Panc1 (cell line): ENCODE measurements around the gene CDKN1C. TPM values are rescaled to one million over a fixed set of nuclear protein-coding genes. Genes with fewer than 3 reads are reported as not detected.

Source experiments
- ATAC-seq: fragments of 200-7000 bp; cut with Tn5 transposase; 2 replicates; pipeline ENCODE4 v1.9.1; 2020; ENCODE audit warnings: mild to moderate bottlenecking, moderate library complexity
- BruUV-seq: library from RNA; stranded (reverse); fragments of 400-500 nt; replicated peaks from 2 replicates; lab custom pipeline; 2021; lab: Mats Ljungman, UMichigan
- CTCF ChIA-PET: fragments of 300-600 bp; sonication (Branson Sonifier 250); formaldehyde crosslinking; loops from one replicate; lab custom pipeline; 2022; ENCODE audit warnings: antibody characterized with exemption; lab: Charles Lee
- POLR2A ChIA-PET: fragments of 300-600 bp; sonication (Branson Sonifier 250); formaldehyde crosslinking; loops from one replicate; lab custom pipeline; 2022; ENCODE audit warnings: antibody characterized with exemption; lab: Charles Lee
- DNase-seq: peaks from one replicate; pipeline ENCODE4 v3.0.0-alpha.2; 2010; ENCODE audit warnings: low read depth, low spot score
- H3K27ac ChIP-seq: 2 replicates; pipeline ENCODE4 v1.5.1; 2011; ENCODE audit warnings: mild to moderate bottlenecking, low read length, inconsistent platforms
- H3K27me3 ChIP-seq: fragments of 200-500 bp; sonication (Bioruptor generic); 2 replicates; pipeline ENCODE4 v1.6.0; 2014; ENCODE audit warnings: low read length, inconsistent platforms; ENCODE audit not compliant: control insufficient read depth, insufficient read depth
- H3K36me3 ChIP-seq: fragments of 200-500 bp; sonication (Bioruptor generic); 2 replicates; pipeline ENCODE4 v1.5.1; 2014; ENCODE audit warnings: inconsistent platforms, mild to moderate bottlenecking, low read length, moderate library complexity; ENCODE audit not compliant: control insufficient read depth, insufficient read depth
- H3K4me1 ChIP-seq: 2 replicates; pipeline ENCODE4 v1.5.1; 2011; ENCODE audit warnings: inconsistent platforms, mild to moderate bottlenecking, low read length, moderate library complexity; ENCODE audit not compliant: control insufficient read depth, insufficient read depth
- H3K4me3 ChIP-seq, 2 experiments: 2 replicates each; pipeline ENCODE4 v1.5.1; 2011 to 2012; ENCODE audit warnings: low read depth in 2 of 2, low read length in 2 of 2, mild to moderate bottlenecking in 2 of 2, inconsistent platforms in 1 of 2, moderate library complexity in 1 of 2
- H3K9me3 ChIP-seq: fragments of 200-500 bp; sonication (Bioruptor generic); 2 replicates; pipeline ENCODE4 v1.5.1; 2014; ENCODE audit warnings: low read depth, mild to moderate bottlenecking, inconsistent platforms, low read length, moderate library complexity; ENCODE audit not compliant: control insufficient read depth, insufficient read depth
- POLR2AphosphoS5 ChIP-seq: IDR thresholded peaks from 2 replicates; pipeline ENCODE4 v1.6.1; 2012; ENCODE audit warnings: mild to moderate bottlenecking, low read depth, low read length, moderate library complexity
- SIN3A ChIP-seq: IDR thresholded peaks from 2 replicates; pipeline ENCODE4 v1.6.1; 2012; ENCODE audit warnings: low read depth, mild to moderate bottlenecking, low read length, moderate library complexity, borderline replicate concordance; ENCODE audit not compliant: insufficient read depth
- TCF7L2 ChIP-seq: IDR thresholded peaks from 2 replicates; pipeline ENCODE4 v1.6.1; 2011; ENCODE audit warnings: mild to moderate bottlenecking, low read depth, low read length, inconsistent platforms
- in situ Hi-C: cut with HindIII; loops from 2 replicates; pipeline ENCODE4 v1.10.0; 2016; ENCODE audit warnings: low sequenced_read_pairs, low pct_unique_long_range_greater_than_20kb
- intact Hi-C: fragments of 100-400 bp; cut with micrococcal nuclease; formaldehyde crosslinking; loops from one replicate; pipeline ENCODE4 v1.10.0; 2022; ENCODE audit not compliant: unreplicated experiment
- total RNA-seq: library from RNA; stranded (reverse); gene quantifications from one replicate; pipeline ENCODE4 v1.2.1, GENCODE V29; 2021; ENCODE audit not compliant: unreplicated experiment
- TF ChIP-seq, protein P1 (sequence below), 2 experiments: IDR thresholded peaks; 2 replicates each; pipeline ENCODE4 v1.6.1; 2011 to 2012; ENCODE audit warnings: low read depth in 2 of 2, control low read depth in 1 of 2, low read length in 1 of 2, mild to moderate bottlenecking in 1 of 2, moderate library complexity in 1 of 2; ENCODE audit not compliant: insufficient read depth in 1 of 2
- TF ChIP-seq, protein P2 (sequence below): fragments of 450-650 bp; IDR thresholded peaks from 2 replicates; pipeline ENCODE4 v1.5.1; 2017; ENCODE audit warnings: mild to moderate bottlenecking

Gene CDKN1C
- total RNA-seq, 1 experiment from 2014 or later: 4.6 TPM

DNA sequence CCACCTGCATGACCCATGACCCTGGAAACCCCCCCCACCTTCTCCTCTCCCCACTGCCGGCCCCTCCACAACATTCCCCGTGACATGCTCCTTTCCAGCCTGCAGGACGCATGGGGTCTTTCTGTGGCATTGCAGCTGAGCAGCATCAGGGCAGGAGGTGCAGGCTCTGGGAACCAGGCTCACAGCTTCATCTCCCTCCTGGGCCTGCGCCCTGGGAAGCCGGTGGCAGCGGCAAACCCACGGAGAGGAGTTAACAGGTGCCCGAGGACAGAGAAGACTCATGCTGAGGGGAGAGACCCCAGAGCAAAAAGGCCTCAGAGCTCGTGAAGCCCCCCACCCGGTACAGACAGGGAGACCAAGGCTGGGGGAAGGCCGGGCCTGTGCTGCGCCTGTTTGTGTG is 32.2 kb downstream of the CDKN1C start:
- CTCF ChIA-PET: interaction anchor here (0.6 kb wide), 1 partner anchor 547 kb away, joined by 3 read pairs; no protein-coding TSS in a partner anchor
- TF ChIP-seq TCF7L2 (no peak), SIN3A (no peak), POLR2AphosphoS5 (no peak)
- TF ChIP-seq, protein P1, sequence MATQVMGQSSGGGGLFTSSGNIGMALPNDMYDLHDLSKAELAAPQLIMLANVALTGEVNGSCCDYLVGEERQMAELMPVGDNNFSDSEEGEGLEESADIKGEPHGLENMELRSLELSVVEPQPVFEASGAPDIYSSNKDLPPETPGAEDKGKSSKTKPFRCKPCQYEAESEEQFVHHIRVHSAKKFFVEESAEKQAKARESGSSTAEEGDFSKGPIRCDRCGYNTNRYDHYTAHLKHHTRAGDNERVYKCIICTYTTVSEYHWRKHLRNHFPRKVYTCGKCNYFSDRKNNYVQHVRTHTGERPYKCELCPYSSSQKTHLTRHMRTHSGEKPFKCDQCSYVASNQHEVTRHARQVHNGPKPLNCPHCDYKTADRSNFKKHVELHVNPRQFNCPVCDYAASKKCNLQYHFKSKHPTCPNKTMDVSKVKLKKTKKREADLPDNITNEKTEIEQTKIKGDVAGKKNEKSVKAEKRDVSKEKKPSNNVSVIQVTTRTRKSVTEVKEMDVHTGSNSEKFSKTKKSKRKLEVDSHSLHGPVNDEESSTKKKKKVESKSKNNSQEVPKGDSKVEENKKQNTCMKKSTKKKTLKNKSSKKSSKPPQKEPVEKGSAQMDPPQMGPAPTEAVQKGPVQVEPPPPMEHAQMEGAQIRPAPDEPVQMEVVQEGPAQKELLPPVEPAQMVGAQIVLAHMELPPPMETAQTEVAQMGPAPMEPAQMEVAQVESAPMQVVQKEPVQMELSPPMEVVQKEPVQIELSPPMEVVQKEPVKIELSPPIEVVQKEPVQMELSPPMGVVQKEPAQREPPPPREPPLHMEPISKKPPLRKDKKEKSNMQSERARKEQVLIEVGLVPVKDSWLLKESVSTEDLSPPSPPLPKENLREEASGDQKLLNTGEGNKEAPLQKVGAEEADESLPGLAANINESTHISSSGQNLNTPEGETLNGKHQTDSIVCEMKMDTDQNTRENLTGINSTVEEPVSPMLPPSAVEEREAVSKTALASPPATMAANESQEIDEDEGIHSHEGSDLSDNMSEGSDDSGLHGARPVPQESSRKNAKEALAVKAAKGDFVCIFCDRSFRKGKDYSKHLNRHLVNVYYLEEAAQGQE (IDR thresholded peaks at IDR 0.05; ENCODE audit: insufficient read depth in 1 of 2, low read depth in 2 of 2, low read length in 1 of 2): no peak
- TF ChIP-seq, protein P2, sequence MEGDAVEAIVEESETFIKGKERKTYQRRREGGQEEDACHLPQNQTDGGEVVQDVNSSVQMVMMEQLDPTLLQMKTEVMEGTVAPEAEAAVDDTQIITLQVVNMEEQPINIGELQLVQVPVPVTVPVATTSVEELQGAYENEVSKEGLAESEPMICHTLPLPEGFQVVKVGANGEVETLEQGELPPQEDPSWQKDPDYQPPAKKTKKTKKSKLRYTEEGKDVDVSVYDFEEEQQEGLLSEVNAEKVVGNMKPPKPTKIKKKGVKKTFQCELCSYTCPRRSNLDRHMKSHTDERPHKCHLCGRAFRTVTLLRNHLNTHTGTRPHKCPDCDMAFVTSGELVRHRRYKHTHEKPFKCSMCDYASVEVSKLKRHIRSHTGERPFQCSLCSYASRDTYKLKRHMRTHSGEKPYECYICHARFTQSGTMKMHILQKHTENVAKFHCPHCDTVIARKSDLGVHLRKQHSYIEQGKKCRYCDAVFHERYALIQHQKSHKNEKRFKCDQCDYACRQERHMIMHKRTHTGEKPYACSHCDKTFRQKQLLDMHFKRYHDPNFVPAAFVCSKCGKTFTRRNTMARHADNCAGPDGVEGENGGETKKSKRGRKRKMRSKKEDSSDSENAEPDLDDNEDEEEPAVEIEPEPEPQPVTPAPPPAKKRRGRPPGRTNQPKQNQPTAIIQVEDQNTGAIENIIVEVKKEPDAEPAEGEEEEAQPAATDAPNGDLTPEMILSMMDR: no peak
- BruUV-seq: no TSS peak

DNA sequence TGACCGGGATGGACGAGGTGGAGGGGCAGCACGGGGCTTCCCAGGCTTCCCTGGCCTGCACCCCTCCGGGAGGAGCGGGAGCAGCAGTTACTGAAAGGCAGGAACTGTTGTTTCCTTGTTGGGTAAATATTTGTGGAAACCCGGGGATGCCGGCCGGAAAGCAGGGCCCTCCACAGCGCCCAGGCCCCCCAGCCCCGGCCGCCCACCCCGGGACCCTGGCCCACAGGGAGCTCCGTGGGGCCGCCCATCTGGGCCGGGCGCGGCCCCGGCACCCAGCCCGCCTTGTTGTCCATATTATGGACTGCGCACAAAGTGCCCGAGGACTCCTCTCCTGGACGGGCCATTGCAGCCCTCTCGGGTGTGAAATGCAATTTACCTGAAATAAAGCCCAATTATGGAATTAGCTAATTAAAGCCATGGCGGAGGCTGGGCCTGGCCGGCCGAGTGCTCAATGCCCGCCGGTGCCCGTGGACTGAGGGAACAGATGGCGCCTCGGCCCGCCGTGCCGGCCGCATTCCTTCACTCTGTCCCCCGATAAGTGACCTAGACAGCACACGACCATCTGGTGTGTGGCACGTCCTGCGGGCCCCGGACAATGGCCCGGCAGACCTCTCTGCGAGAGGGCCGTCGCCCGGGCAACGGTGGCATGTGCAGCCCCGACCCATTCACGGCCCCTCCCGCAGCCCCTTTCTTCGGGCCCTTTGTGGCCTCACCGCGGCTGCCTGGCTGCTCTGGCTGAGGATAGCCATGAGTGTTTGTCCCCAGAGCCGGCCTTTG is 35.4 kb downstream of the CDKN1C start:
- Histone ChIP-seq H3K36me3 (no peaks in the 10 kb centered on the region), H3K27ac (no peak overlapping the region), H3K9me3 (no peaks in the 10 kb centered on the region), H3K4me3 (no peak overlapping the region), H3K4me1 (no peaks in the 10 kb centered on the region; the same call in 1 of the 2 replicates), H3K27me3 (no peaks in the 10 kb centered on the region)
- no peak for DNase-seq
- no peak for ATAC-seq
- ChIA-PET POLR2A (no interaction called here), CTCF (no interaction called here)
- TF ChIP-seq, protein P1 (IDR thresholded peaks at IDR 0.05; ENCODE audit: insufficient read depth in 1 of 2, low read depth in 2 of 2, low read length in 1 of 2): no peak
- no peak for TF ChIP-seq TCF7L2
- no peak for TF ChIP-seq POLR2AphosphoS5
- TF ChIP-seq, protein P2: no peak
- TF ChIP-seq SIN3A: no peak
- BruUV-seq: no TSS peak
- in situ Hi-C loops (no loop called here), intact Hi-C loops (no loop called here)

More for the DNA sequence above, 32.2 kb downstream of the CDKN1C start:
- H3K36me3 ChIP-seq: no peaks in the 10 kb centered on the region
- no peak overlapping the region for H3K4me3 ChIP-seq
- no peak for ATAC-seq
- in situ Hi-C loops: no loop called here
- no peaks in the 10 kb centered on the region for H3K9me3 ChIP-seq
- H3K27me3 ChIP-seq: no peaks in the 10 kb centered on the region
- H3K27ac ChIP-seq: no peak overlapping the region
- H3K4me1 ChIP-seq: no peaks in the 10 kb centered on the region
- POLR2A ChIA-PET: no interaction called here
- DNase-seq: no peak
- intact Hi-C loops: no loop called here
